Keratinocyte (primary cell): ENCODE data around the gene PRAMEF5.
"Not testable (repeated sequence)": the region's sequence is repeated elsewhere in the genome, so short reads cannot be mapped to it uniquely, and the experiment has no call there.

Source experiments
- CTCF ChIP-seq, 3 experiments: IDR thresholded peaks in 1 of 3; conservative IDR thresholded peaks in 1 of 3; optimal IDR thresholded peaks in 1 of 3; 2 replicates in 2 of 3; 3 replicates in 1 of 3; pipeline versions ENCODE3 to v1.5.1; 2011; ENCODE audit warnings: low read length in 3 of 3, mild to moderate bottlenecking in 3 of 3, moderate library complexity in 2 of 3, control low read depth in 1 of 3, inconsistent platforms in 1 of 3; ENCODE audit not compliant: insufficient read depth in 2 of 3; ENCODE audit errors: extremely low read depth in 1 of 3
- EZH2 ChIP-seq: IDR thresholded peaks from one replicate; pipeline ENCODE4 v1.6.1; 2012; ENCODE audit warnings: inconsistent platforms, mild to moderate bottlenecking, low read length, moderate library complexity

- TF ChIP-seq CTCF (optimal IDR thresholded peaks at IDR 0.05 in 1 of 3, IDR thresholded peaks at IDR 0.05 in 1 of 3, conservative IDR thresholded peaks at IDR 0.05 in 1 of 3; ENCODE audit: extremely low read depth in 1 of 3, insufficient read depth in 2 of 3, low read length in 3 of 3); EZH2: not testable (repeated sequence)
Observed at GRCh38 chr1:13230601-13231000, 23.4 kb upstream of the PRAMEF5 start.
